Measurements from ENCODE around the gene CYB5D1. TPM values are rescaled to one million over a fixed set of nuclear protein-coding genes. Genes with fewer than 3 reads are reported as not detected.

CYB5D1 gene
- total RNA-seq, 1 donor from 2014 or later: 5.8 TPM

GRCh38 chr17:7833795-7834541 is 23.8 kb upstream of the CYB5D1 start, which contains the start of gene KDM6B:
Gene KDM6B, plus strand, starts transcription at chr17:7834217. Its CDS starts 11,338 bp downstream, at chr17:7845555.
- DNase-seq (ENCODE audit: extremely low read depth, low read depth, low spot score): no peak

DNA sequence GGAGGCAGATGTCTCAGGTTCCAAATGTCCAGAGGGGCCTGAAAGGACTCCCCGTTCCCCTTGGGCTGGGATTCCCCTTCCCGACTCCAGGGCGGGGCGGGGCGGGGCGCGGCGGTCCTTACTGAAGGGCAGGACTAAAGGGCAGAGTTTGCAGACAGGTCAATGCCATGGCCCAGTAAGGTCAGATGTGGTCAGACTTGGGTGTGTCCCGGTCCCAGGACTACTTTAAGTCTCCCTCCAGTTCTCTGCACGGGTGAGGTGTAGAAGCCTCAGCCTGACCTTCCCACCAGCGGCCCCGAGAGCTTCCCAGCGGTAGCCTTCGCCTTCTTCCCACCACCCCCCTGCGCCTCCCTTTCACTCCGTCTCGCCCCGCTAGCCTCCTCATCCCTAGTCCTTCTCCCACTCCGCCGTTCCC is 23.3 kb upstream of the CYB5D1 start:
- DNase-seq (ENCODE audit: extremely low read depth, low read depth, low spot score): no peak

DNA sequence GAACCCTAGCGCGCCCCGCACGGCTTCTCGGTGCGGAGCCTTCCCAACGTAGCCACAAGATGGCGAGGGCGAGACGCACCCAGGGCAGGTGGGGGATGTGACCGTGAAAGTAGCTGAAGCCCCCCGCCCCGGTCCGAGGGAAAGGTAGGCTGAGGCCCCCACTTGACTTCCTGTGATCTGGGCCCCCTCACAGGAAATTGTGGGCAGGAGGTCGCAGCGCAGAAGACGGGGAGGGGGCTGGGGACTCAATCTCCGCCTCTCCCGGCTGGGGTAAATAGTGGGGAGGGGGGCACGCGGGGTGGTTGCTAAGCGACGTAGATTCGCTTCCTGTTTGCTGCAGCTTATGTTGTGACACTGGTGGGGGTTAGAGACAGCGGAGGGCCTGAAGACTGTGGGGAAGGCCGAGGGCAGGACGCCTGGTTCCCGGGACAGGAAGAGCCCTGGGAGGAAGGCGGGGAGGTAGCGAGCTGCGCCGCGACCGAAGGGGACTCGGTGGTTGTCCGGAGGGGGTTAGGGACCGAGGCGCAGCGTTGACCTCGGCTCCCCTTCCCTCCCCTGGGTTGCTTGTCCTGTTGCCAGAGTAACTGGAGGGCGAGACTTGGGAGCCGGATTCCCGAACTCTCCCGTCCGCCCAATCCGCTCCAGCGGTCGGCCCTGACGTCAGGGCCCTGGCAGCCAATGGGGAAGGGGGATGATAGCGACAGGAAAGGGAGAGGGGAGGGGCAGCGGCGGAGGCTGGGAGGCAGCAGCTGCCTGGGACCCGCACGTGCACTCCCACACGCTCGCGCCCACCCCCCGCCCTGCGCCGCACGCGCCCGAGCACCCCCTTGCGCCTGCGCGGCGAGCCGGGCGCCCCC is 22.6 kb upstream of the CYB5D1 start:
- DNase-seq (ENCODE audit: extremely low read depth, low read depth, low spot score): no peak

- DNase-seq (ENCODE audit: extremely low read depth, low read depth, low spot score): no peak
Measured at GRCh38 chr17:7835814-7836595, 21.8 kb upstream of the CYB5D1 start.

DNA sequence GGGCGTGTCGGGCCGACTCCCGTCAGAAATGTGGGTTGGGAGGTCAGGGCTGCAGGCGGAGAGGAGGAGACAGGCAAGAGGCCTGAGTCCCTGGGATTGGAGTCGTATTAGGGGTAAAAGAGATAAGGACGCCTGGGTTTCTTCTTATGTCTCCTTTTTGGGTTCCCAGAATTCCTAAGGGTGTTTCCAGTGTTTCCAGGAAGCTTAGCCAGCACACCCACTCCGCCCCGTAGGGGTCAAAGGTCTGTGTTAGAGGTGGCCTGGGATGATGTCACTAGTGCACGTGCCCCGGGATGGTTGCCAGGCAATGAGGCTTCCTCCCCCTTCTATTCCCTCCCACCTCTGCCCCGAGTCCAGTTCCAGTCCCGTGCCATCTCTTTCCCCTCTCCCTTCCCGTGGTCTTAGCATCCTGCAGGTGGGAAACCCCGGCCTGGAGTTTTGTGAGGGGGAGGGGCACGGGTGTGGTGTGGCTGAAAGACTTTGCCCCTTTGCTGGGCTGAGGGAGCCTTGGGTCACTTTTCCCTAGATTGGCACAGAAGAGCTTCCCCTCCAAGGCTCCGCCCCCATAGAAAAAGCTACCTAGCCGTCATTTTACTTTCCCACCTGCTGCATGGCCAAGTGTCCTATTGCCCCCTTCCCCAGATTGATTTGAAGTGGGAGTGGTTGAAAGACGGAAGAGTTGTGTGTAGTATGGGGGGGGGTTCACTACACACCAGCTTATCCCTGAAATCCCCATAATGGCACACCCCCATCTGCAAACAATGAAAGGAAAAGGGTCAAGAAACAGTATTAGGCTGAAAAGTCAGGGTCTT is 21.0 kb upstream of the CYB5D1 start:
- DNase-seq (ENCODE audit: extremely low read depth, low read depth, low spot score): no peak

- no peak for DNase-seq (ENCODE audit: extremely low read depth, low read depth, low spot score)
Measured at GRCh38 chr17:7837408-7838088, 20.3 kb upstream of the CYB5D1 start.

GRCh38 chr17:7838090-7839075 is 19.4 kb upstream of the CYB5D1 start:
- DNase-seq (ENCODE audit: extremely low read depth, low read depth, low spot score): no peak

GRCh38 chr17:7839190-7839875 is 18.5 kb upstream of the CYB5D1 start:
- no peak for DNase-seq (ENCODE audit: extremely low read depth, low read depth, low spot score)

DNA sequence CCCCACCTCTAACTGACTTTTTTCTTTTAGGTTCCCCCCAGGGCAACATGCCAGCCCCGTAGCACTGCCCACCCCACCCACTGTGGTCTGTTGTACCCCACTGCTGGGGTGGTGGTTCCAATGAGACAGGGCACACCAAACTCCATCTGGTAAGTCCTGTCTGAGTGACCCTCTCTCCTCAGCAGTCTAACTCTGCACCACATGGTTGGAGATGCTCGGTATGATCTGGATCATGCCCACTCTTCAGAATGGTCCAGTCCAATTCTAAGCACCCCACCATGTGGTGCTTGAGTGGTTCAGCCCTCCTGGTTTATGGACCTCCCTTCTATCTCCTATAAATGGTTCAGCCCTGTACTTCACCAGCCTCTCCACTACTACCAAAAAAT is 17.9 kb upstream of the CYB5D1 start:
- DNase-seq (ENCODE audit: extremely low read depth, low read depth, low spot score): no peak

DNA sequence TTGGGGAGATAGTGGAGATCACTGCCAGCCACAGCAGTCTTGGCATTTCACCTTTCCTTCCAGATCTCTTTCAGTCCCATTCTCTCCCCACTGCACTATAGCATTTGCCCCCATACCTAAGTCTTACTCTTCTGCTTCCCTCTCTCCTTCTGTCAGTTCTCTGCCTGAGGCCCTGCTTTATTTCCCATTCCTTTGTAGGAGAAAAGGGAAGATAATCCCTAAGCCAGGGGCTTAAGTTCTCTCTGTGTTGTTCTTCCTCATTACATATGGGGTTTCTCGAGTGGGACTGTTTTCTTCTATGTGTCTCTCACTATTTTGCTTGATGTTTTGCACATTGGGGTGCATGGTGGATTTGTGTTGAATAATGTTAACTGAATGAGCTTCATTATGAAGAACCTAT is 17.4 kb upstream of the CYB5D1 start:
- no peak for DNase-seq (ENCODE audit: extremely low read depth, low read depth, low spot score)

- DNase-seq (ENCODE audit: extremely low read depth, low read depth, low spot score): no peak
Measured at GRCh38 chr17:7840875-7841274, 16.9 kb upstream of the CYB5D1 start.

- DNase-seq (ENCODE audit: extremely low read depth, low read depth, low spot score): no peak
Measured at GRCh38 chr17:7841396-7841914, 16.3 kb upstream of the CYB5D1 start.

DNA sequence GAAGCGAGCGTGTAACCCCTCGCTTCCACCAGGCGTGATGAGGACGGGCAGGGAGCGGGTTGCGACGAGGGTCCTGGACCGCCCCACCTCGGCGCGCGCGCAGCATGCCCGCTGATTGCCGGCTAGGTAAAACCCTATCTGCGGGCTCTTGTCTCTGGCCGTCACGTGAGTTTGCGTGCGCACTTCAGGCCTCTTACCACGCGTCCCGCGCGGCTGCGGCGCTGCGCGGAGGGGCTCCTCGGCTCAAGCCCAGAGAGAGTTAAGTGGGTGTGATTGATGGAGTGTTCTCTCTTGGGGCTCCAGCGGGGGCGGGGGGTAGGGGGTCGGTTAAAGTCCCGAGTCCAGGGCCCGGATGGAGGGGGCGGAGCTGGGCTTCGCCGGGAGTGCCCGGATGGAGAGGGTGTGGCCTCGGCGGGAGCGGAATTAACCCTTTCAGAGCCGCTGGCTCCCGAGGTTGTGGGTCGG is 15.9 kb upstream of the CYB5D1 start:
- no peak for DNase-seq (ENCODE audit: extremely low read depth, low read depth, low spot score)

- no peak for DNase-seq (ENCODE audit: extremely low read depth, low read depth, low spot score)
Measured at GRCh38 chr17:7842380-7843256, 15.2 kb upstream of the CYB5D1 start.

DNA sequence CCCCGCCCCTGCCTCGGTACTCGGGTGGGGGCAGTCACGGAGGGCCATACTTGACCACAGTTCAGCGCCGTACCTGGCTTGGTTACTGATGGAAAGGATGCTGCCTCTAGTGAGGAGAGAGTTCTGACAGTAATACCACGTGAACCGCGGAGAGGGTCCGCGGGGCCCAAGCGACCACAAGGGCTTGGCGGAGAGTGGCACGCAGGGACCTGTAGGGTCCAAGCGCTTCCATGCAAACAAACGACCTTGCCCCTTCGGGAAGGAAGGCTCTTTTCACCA is 14.6 kb upstream of the CYB5D1 start:
- no peak for DNase-seq (ENCODE audit: extremely low read depth, low read depth, low spot score)

DNA sequence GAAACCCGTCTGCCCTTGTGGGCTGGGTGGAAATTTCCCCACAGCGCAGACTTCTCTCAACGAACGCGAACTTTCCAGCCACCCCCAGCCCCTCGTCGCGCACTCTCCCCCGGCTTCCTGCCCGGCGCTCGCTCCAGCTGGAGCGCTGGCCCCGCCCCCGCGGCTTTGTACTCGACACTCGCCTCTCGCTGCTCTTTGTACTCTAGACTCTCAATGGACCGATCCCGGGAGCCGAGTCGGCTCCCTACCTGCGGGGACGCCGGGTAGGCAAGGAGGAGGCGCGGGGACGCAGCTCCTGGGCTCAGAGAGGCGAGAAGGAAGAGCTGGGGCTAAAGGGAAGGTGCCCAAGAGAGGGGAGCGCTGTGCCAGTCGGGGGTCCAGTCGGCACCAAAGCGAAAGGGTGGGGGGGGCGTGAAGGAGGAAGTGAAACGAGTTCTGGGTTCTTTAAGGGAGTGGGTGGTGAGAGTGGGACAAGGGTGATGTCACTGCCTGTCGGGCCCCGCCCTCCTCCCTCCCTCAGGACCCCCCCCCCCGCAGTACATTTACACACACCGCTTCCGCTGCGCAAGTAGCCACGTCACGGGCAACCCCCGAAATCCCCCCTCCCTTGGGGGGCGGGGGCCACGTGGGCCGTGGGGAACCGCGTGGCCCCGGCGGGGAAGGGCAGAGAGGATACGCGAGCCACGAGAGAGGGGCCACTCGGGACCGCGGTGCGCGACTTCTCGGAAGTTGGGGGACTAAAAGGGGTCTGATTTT is 14.1 kb upstream of the CYB5D1 start:
- no peak for DNase-seq (ENCODE audit: extremely low read depth, low read depth, low spot score)
